Measurements from ENCODE around the gene GRID2. TPM values are rescaled to one million over a fixed set of nuclear protein-coding genes. Genes with fewer than 3 reads are reported as not detected.

Gene GRID2
- total RNA-seq, 4 donors from 2014 or later = 0.33 TPM; not detected in 3

DNA sequence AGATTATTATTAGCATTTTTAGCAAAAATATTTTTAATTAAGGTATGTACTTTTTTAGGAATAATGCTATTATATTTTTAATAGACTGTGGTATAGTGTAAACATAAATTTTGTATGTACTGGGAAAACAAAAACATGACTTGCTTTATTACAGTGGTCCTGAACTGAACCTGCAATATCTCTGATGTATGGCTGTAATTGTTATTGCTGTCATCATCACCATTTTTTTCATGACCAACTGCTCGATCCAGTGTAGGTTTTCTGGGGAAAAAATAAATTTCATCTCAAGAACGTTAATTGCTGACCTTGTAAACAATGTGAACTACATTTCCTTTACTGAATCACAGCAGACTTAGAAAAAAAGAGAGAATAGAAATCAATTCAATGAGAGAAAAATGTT lies 1441.2 kb downstream of the GRID2 start:
- 64 to 72% methylated on average over 2 of the region's 2 CpGs for WGBS, 2 donors
- Histone ChIP-seq H3K9me3 (no peaks in the 10 kb centered on the region), H3K4me3 (replicated peaks in 1 of 3) (no peak overlapping the region), H3K27me3 (no peaks in the 10 kb centered on the region), H3K27ac (no peak overlapping the region), H3K36me3 (no peaks in the 10 kb centered on the region), H3K4me1 (no peaks in the 10 kb centered on the region)
- intact Hi-C loops (cut with DNase I) = no loop called here
- DNase-seq = no peak
- no peak for TF ChIP-seq CTCF (IDR thresholded peaks at IDR 0.05)
- no peak for TF ChIP-seq POLR2A (IDR thresholded peaks at IDR 0.05)

DNA sequence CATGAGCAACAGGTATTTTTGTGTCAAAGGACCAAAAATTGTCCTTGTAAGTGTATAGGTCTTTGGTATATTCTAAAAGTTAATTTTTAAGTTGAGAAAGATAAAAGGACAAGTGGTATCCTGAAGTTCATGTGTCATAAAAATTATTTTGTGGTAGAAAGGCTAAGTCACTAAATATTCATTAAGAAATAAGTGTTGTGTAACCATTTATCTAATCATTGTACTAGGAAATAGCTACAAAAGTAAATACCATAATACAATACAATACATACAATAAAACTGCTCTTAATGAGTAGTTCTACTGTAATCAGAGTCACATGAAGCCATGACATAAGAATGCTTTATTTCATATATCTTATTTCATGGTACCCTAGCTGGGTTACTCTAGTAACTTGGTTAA lies 1442.3 kb downstream of the GRID2 start:
- DNase-seq = no peak
- TF ChIP-seq POLR2A (IDR thresholded peaks at IDR 0.05) (no peak), CTCF (IDR thresholded peaks at IDR 0.05) (no peak)
- H3K4me3 ChIP-seq (replicated peaks in 1 of 3) = no peak overlapping the region
- H3K36me3 ChIP-seq = no peaks in the 10 kb centered on the region
- no peaks in the 10 kb centered on the region for H3K27me3 ChIP-seq
- intact Hi-C loops (cut with DNase I) = no loop called here
- H3K4me1 ChIP-seq = no peaks in the 10 kb centered on the region
- no peaks in the 10 kb centered on the region for H3K9me3 ChIP-seq
- H3K27ac ChIP-seq = no peak overlapping the region

- WGBS, 2 donors = 65 to 75% methylated on average over 2 of the region's 2 CpGs
- Histone ChIP-seq H3K27me3 (no peaks in the 10 kb centered on the region), H3K36me3 (no peaks in the 10 kb centered on the region), H3K4me1 (no peaks in the 10 kb centered on the region), H3K4me3 (replicated peaks in 1 of 3) (no peak overlapping the region), H3K9me3 (no peaks in the 10 kb centered on the region), H3K27ac (no peak overlapping the region)
- TF ChIP-seq POLR2A (IDR thresholded peaks at IDR 0.05) (no peak), CTCF (IDR thresholded peaks at IDR 0.05) (no peak)
- no peak for DNase-seq
- intact Hi-C loops (cut with DNase I) = no loop called here
Measured at GRCh38 chr4:93747220-93747619, 1443.5 kb downstream of the GRID2 start.

DNA sequence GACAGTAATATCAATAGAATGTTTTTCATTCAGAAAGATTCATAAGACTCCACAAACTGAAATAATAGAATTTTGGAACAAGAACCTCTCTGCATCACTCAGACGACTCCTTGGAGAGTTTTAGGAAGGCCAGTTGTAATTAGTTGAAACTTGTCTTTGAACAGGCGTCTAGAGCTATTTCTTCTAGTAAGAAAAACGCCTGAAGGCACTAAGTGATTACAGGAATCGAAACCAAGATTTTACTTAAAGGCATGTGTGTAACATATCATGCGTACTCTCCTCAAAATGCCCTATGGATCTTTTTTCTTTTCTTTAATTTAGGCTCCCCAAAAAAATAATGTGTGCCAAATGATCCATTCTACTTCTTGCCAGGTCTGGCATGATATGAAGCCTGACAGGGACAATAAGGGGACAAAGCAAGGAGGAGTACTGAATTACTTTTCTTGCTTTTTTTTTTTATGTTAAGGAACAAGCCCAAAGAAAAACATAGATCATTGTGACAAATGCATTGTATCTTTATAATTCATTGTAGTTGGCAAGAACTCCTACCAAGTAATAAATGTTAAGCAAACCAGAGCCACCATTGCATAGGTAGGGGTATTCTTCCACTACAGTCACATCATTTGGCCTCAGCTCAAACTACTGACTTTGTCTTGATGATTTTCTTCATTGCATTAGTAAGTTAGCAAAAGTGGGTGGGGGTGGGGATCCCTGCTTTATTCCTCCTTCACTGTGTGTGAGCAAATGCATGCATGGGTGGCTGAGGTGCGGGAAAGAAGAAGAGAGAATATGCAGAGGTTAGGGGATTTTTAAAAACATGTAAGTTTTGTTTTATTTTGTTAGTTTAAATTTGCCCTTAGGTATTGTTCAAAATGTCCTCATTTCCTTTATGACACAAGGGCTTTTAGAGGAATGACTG lies 1444.9 kb downstream of the GRID2 start:
- 74% methylated on average over 6 of the region's 6 CpGs for WGBS, 2 donors
- no peak overlapping the region for H3K27ac ChIP-seq
- H3K4me3 ChIP-seq (replicated peaks in 1 of 3) = no peak overlapping the region
- no peaks in the 10 kb centered on the region for H3K36me3 ChIP-seq
- intact Hi-C loops (cut with DNase I) = no loop called here
- H3K9me3 ChIP-seq = no peaks in the 10 kb centered on the region
- H3K27me3 ChIP-seq = no peaks in the 10 kb centered on the region
- H3K4me1 ChIP-seq = no peaks in the 10 kb centered on the region
- TF ChIP-seq POLR2A (IDR thresholded peaks at IDR 0.05) (no peak), CTCF (IDR thresholded peaks at IDR 0.05) (no peak)
- DNase-seq = no peak

DNA sequence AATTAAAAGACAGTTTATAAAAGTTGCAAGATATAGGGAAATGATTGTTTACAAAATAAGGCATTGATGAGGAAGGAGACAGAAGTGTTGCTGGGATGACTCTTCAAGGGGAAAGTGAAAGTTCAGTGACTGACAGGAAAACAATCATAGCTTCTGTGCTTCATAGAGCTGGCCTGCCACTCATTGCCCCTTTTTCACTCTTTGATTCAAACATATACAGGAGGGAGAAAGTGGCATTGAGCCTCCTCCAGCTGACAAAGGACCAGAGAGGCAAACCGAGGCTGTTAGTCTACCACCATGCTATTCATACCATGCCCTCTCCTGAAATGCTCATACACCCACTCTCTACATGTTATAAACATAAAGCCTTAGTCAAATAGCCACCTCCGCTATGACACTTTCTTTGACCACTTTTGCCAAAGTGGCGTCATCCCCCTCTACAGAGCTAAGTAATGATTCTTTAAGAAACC lies 1445.6 kb downstream of the GRID2 start:
- no peaks in the 10 kb centered on the region for H3K4me1 ChIP-seq
- intact Hi-C loops (cut with DNase I) = no loop called here
- H3K27me3 ChIP-seq = no peaks in the 10 kb centered on the region
- no peaks in the 10 kb centered on the region for H3K36me3 ChIP-seq
- H3K9me3 ChIP-seq = no peaks in the 10 kb centered on the region
- no peak overlapping the region for H3K4me3 ChIP-seq (replicated peaks in 1 of 3)
- DNase-seq = no peak
- no peak for TF ChIP-seq CTCF (IDR thresholded peaks at IDR 0.05)
- no peak for TF ChIP-seq POLR2A (IDR thresholded peaks at IDR 0.05)
- no peak overlapping the region for H3K27ac ChIP-seq
- 81 to 83% methylated on average over 3 of the region's 3 CpGs for WGBS, 2 donors

All from thyroid gland (tissue), 4 donors.